ENCODE measurements around the gene ARSG.

Gene ARSG

DNA sequence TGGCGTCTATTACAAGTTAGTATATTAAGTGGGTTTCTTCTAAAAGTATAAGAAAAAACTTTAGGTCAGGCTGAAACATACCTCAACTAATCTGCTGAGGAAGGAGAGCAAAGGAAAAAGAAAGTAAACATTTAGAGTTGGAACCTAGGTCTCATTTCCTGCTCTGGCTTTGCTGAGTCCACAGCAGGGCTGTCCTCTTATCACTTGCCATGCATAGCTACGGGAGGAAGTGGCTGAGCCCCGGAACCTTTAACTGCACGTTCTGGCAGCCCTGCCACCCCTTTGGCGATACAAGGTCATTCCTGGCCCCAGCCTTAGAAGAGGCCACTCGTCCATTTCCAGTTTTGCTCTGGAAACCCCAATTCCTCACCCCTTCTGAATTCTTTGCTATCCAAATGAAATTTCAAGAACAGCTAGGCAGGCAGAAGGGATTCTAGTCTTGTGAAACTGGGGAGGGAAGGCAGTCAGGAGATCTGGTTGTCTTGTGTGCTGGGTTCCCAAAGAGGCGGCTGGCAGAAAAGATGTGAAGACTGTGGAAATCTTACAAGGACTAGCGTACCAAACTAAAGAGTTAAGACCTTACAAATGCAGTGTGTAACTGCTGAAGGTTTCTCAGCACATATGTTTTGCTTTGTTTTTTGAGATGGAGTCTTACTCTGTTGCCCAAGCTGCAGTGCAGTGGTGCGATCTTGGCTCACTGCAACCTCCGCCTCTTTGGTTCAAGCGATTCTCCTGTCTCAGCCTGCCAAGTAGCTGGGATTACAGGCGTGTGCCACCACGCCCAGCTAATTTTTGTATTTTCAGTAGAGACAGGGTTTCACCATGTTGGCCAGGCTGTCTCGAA, 146.9 kb downstream of the ARSG start:
- Mint-ChIP-seq H3K27ac (peak overlapping the region; percentile 93), H3K9me3 (no peaks in the 10 kb centered on the region), H3K27me3 (ENCODE audit: low read depth) (no peaks in the 10 kb centered on the region), H3K4me3 (peak overlapping the region; percentile 78), H3K4me1 (ENCODE audit: low read depth) (peaks cover 54% of the 10 kb centered on the region), H3K36me3 (ENCODE audit: low read depth) (peaks cover 26% of the 10 kb centered on the region)
- DNase-seq (ENCODE audit: low spot score), result peak; percentile 47

DNA sequence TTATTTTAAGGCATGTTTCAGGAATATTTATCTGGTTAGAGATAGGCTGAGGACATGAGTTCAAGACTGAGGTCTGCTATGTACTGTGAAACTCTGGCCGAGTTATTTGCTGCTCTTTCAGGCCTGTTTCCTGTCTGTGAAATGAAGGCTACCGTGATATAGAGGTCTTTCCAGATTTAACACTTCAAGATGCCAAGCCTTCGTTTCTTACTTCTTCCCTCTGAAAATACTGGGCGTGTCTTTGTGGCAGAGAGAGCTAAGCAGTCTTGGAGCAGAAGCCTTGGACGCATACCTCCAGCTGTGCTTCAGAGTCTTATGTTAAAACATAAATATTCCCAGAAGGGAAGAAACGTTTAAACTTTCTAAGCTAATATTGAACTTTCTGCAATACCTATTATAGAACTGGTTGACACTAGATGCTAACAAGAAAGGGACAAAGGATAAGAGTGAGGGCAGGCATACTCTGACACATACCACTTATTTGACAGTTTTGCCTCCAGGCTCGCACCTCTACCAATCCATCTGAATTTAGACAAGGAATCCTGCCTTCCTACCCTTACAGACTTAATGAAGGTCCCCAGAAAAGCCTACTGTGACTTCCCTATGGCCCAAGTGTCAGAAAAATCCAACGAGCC, 148.5 kb downstream of the ARSG start:
- peaks cover 54% of the 10 kb centered on the region for H3K4me1 Mint-ChIP-seq (ENCODE audit: low read depth)
- H3K27ac Mint-ChIP-seq, result no peak overlapping the region
- DNase-seq (ENCODE audit: low spot score), result no peak
- H3K9me3 Mint-ChIP-seq, result no peaks in the 10 kb centered on the region
- H3K4me3 Mint-ChIP-seq, result no peak overlapping the region
- H3K36me3 Mint-ChIP-seq (ENCODE audit: low read depth), result peaks cover 25% of the 10 kb centered on the region
- no peaks in the 10 kb centered on the region for H3K27me3 Mint-ChIP-seq (ENCODE audit: low read depth)

DNA sequence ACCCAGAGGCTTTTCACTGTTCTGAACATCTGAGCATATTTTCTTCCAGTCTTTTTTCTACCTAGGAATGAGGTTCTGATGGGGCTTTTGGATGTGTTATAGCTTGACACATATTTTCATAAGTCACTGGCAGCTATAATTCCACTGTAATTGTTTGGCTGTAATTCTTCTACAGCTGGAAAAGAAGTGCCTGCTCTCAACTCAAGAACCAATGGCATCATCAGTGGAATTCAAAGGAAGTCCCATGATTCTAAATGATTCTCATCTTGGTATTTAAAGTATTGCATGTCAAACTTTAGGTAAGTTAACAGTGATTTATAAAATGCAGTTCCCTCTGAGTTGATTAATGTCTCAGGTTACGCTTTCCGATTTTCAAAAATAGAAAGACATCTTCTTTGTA, 149.2 kb downstream of the ARSG start:
- no peak overlapping the region for H3K27ac Mint-ChIP-seq
- H3K4me1 Mint-ChIP-seq (ENCODE audit: low read depth), result peaks cover 54% of the 10 kb centered on the region

DNA sequence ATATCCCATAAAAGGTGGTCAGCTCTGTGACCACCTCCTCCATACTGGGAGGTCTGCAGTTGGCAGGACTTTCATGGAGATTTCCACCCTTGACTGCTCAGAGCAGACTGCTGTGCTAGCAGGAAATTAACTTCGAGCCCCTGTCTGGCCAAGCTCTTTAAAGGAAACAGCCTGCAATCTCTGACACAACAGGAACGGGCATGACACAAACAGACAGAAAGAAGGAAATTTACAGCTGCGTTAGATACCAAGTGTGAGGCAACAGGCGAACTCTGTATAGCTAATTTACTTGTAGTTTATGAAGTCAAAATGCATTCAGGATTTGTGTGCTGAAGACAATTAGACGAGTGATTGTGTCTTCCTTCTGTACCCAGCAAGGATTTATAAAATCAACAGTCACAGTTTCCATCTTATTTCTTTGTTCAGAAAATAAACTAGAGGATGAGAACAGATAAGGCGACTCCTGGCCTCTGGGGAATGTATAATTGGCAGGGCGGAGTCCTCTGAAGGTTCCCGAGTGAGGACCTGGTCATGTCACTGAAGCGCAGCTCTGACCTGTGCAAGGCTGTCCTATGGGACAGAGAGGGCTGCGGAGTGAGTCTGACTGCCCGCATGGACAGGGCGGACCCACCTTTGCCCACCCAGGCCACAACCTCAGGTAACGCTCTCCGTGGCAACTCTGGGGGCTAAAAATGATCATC, 149.9 kb downstream of the ARSG start:
- peaks cover 48% of the 10 kb centered on the region for H3K4me1 Mint-ChIP-seq (ENCODE audit: low read depth)
- peak overlapping the region; percentile 68 for H3K27ac Mint-ChIP-seq
- no peaks in the 10 kb centered on the region for H3K9me3 Mint-ChIP-seq
- no peaks in the 10 kb centered on the region for H3K27me3 Mint-ChIP-seq (ENCODE audit: low read depth)
- H3K4me3 Mint-ChIP-seq, result peak overlapping the region; percentile 16
- peaks cover 22% of the 10 kb centered on the region for H3K36me3 Mint-ChIP-seq (ENCODE audit: low read depth)
- DNase-seq (ENCODE audit: low spot score), result no peak

More for the DNA sequence above, 149.2 kb downstream of the ARSG start:
- H3K27me3 Mint-ChIP-seq (ENCODE audit: low read depth), result no peaks in the 10 kb centered on the region
- no peaks in the 10 kb centered on the region for H3K9me3 Mint-ChIP-seq
- no peak for DNase-seq (ENCODE audit: low spot score)
- no peak overlapping the region for H3K4me3 Mint-ChIP-seq
- H3K36me3 Mint-ChIP-seq (ENCODE audit: low read depth), result peaks cover 27% of the 10 kb centered on the region

DNA sequence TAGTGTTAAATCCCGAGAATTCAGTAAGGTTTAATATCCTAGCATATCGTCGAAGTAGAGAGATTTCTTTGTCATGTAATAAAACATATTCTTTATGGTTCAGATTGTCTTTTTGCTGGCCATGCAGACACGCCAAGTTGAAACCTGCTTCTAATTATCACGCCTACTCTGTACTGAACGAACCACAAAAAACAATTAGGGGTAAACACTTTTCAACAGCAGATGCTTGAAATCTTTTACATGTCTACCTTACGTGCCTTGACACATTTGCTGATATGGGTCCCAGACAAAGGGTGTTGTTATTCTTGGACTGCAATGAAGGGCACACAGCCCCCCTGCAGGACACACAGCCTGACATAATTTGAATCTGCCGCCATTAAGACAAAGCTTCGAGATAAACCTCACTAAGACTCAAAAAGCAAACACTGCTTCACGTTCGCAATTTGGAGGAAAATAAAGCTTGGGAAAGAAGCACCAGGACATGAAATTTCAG, 152.7 kb downstream of the ARSG start:
- no peak for DNase-seq (ENCODE audit: low spot score)
- Mint-ChIP-seq H3K27ac (no peak overlapping the region), H3K4me1 (ENCODE audit: low read depth) (peaks cover 30% of the 10 kb centered on the region), H3K4me3 (no peak overlapping the region), H3K27me3 (ENCODE audit: low read depth) (no peaks in the 10 kb centered on the region), H3K9me3 (no peaks in the 10 kb centered on the region), H3K36me3 (ENCODE audit: low read depth) (peaks cover 25% of the 10 kb centered on the region)

DNA sequence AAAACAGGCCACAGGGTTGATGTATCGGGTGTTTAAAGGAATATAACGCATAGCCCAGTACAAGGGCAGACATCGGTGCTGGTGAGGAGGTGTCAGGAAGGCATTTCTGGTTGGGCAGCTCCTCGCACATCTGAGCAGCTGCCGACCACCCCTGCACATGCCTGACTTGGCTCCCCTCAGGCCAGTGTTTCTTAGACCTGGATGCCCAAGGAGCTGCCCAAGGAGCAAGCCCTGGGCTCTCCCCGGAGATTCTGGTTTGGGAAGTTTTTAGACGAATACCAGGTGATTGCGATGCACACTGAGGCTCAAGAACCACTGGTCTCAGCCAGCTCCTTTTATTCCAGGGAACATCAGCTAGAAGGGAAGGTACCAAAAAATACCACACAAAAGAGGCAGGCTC, 154.4 kb downstream of the ARSG start:
- Mint-ChIP-seq H3K4me3 (no peak overlapping the region), H3K9me3 (no peaks in the 10 kb centered on the region), H3K27me3 (ENCODE audit: low read depth) (no peaks in the 10 kb centered on the region), H3K4me1 (ENCODE audit: low read depth) (peaks cover 19% of the 10 kb centered on the region), H3K27ac (no peak overlapping the region), H3K36me3 (ENCODE audit: low read depth) (peaks cover 32% of the 10 kb centered on the region)
- no peak for DNase-seq (ENCODE audit: low spot score)

DNA sequence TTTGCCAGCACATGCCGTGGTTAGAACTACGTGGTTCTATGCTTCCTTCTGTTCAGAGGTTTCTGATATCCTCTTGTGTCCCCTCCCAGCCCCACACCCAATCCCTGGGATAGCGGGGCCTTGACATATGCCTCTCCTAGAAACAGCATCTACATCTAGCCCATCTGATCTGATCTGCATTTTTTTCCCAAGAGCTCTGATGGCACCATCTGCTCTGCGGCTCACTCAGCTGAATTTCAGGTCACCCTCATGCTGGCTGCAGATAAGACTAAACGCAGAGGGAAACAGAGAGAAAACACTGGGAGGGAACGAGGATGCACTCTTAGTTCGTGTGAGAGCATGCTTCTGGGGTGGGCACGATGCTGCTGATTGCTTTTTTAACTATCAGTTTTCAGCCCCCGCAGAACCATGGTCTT, 155.3 kb downstream of the ARSG start:
- H3K4me1 Mint-ChIP-seq (ENCODE audit: low read depth), result peaks cover 10% of the 10 kb centered on the region
- no peak for DNase-seq (ENCODE audit: low spot score)
- no peak overlapping the region for H3K4me3 Mint-ChIP-seq
- H3K27me3 Mint-ChIP-seq (ENCODE audit: low read depth), result no peaks in the 10 kb centered on the region
- H3K9me3 Mint-ChIP-seq, result no peaks in the 10 kb centered on the region
- no peak overlapping the region for H3K27ac Mint-ChIP-seq
- H3K36me3 Mint-ChIP-seq (ENCODE audit: low read depth), result peaks cover 37% of the 10 kb centered on the region

GRCh38 chr17:68449021-68449739, 157.9 kb downstream of the ARSG start:
- Mint-ChIP-seq H3K36me3 (ENCODE audit: low read depth) (peaks cover 45% of the 10 kb centered on the region), H3K27ac (no peak overlapping the region), H3K4me3 (no peak overlapping the region), H3K9me3 (no peaks in the 10 kb centered on the region), H3K27me3 (ENCODE audit: low read depth) (no peaks in the 10 kb centered on the region), H3K4me1 (ENCODE audit: low read depth) (peaks cover 16% of the 10 kb centered on the region)
- no peak for DNase-seq (ENCODE audit: low spot score)

DNA sequence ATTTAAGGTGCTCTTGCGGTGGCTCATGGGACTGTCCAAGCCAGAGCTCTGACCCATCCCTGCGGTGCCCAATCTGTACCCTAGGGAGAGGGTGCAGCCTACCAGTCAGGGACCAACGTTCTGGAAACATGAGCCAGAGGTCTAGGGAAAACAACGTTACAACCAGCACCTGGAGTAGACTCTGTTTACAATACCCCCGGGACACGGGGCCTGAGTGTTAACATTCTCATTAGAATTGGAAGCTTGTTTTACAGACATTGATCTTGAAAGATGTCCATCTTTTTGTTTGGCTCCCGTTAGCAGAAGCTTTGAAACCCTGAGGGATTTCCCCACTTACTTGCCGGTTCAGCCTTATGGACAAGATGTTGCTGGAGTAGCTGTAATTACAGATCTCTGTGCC, 159.1 kb downstream of the ARSG start:
- no peaks in the 10 kb centered on the region for H3K27me3 Mint-ChIP-seq (ENCODE audit: low read depth)
- peaks cover 21% of the 10 kb centered on the region for H3K4me1 Mint-ChIP-seq (ENCODE audit: low read depth)
- peaks cover 41% of the 10 kb centered on the region for H3K36me3 Mint-ChIP-seq (ENCODE audit: low read depth)
- H3K9me3 Mint-ChIP-seq, result no peaks in the 10 kb centered on the region
- no peak overlapping the region for H3K4me3 Mint-ChIP-seq
- no peak overlapping the region for H3K27ac Mint-ChIP-seq
- DNase-seq (ENCODE audit: low spot score), result no peak

GRCh38 chr17:68450801-68451200, 159.5 kb downstream of the ARSG start:
- peaks cover 40% of the 10 kb centered on the region for H3K36me3 Mint-ChIP-seq (ENCODE audit: low read depth)
- no peak overlapping the region for H3K27ac Mint-ChIP-seq
- no peak overlapping the region for H3K4me3 Mint-ChIP-seq
- DNase-seq (ENCODE audit: low spot score), result no peak
- no peaks in the 10 kb centered on the region for H3K27me3 Mint-ChIP-seq (ENCODE audit: low read depth)
- peaks cover 23% of the 10 kb centered on the region for H3K4me1 Mint-ChIP-seq (ENCODE audit: low read depth)
- no peaks in the 10 kb centered on the region for H3K9me3 Mint-ChIP-seq

DNA sequence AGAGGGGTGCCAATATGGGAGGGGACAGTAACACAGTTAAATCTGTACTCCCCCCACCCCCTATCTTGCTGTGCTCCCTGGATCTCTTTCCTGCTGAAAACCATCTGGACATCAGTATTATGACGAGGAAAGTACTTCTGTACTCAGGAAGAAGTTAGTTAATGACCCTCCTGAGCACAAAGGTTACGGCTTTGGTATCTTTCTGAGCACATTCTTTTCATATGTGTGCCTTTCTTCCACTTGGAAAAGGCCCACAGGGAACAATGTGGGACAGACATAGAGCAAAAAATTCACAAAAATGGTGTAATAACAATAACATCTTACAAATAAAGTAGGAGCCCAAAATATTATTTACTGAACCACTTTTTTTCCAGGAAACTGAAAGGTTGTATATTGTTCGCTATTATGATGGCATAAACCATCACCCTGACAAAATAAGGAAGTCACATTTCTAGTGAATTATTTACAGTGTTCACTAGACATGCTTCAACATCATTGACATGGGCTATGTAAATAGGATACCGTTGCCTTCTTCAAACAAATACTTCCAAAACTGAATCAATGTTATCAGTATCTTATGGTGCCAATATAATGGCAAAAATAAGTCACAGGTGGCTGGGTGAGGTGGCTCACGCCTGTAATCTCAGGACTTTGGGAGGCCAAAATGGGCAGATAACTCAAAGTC, 160.5 kb downstream of the ARSG start:
- Mint-ChIP-seq H3K27me3 (ENCODE audit: low read depth) (no peaks in the 10 kb centered on the region), H3K27ac (no peak overlapping the region), H3K4me1 (ENCODE audit: low read depth) (peaks cover 28% of the 10 kb centered on the region), H3K4me3 (no peak overlapping the region), H3K36me3 (ENCODE audit: low read depth) (peaks cover 37% of the 10 kb centered on the region), H3K9me3 (no peaks in the 10 kb centered on the region)
- DNase-seq (ENCODE audit: low spot score), result no peak

DNA sequence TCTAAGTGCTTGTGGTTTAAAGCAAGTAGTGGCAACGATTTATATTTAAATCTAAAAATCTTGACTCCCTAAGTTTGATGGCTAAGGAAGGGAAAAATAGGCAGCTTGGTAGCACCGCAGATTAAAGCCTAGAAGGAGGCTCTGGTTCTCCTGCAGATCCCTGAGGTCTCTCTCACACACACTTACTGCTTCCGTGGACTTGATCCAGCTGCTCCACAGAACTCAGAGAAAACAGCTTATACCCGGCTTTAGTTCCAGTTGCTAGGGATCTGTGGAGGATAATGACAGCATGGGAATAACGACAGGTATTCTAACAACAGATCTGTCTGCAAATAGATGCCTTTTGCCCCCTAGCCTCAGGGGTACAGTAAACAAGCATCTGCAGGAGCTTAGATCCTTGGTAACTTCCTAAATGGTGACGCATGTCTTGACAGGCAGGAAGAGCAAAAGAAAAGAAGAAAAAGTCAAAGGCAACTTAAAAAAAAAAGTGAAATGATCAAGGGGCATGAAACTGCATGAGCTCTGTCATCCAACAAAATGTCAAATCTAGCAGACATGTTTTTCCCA, 161.5 kb downstream of the ARSG start:
- no peak for DNase-seq (ENCODE audit: low spot score)
- H3K27ac Mint-ChIP-seq, result no peak overlapping the region
- no peaks in the 10 kb centered on the region for H3K9me3 Mint-ChIP-seq
- no peak overlapping the region for H3K4me3 Mint-ChIP-seq
- peaks cover 26% of the 10 kb centered on the region for H3K4me1 Mint-ChIP-seq (ENCODE audit: low read depth)
- no peaks in the 10 kb centered on the region for H3K27me3 Mint-ChIP-seq (ENCODE audit: low read depth)
- H3K36me3 Mint-ChIP-seq (ENCODE audit: low read depth), result peaks cover 35% of the 10 kb centered on the region
